ENCODE results near the gene PSMA6. TPM values are rescaled to one million over a fixed set of nuclear protein-coding genes. Genes with fewer than 3 reads are reported as not detected.

The PSMA6 gene
- total and polyA plus RNA-seq, 2 of the 13 experiments (the other 11 are each of a cell fraction or from before 2014, with no cell fraction given) = 525 to 1,109 TPM

GRCh38 chr14:35292051-35292769 lies at the start of gene PSMA6 (continued):
- peak; percentile 80 for TF ChIP-seq ZNF138 (CRISPR knock-in tag; IDR thresholded peaks at IDR 0.05; ENCODE audit: low read depth)
- peak; percentile 94; the same call in 1 of the 2 replicates for TF ChIP-seq WIZ (CRISPR knock-in tag; IDR thresholded peaks at IDR 0.05)
- peak; percentile 90 for TF ChIP-seq AGO1 (IDR thresholded peaks at IDR 0.05; ENCODE audit: low read depth, low read length, poor library complexity, severe bottlenecking)
- TF ChIP-seq ZNF512 (CRISPR knock-in tag; IDR thresholded peaks at IDR 0.05) = no peak
- peak; percentile 100 for TF ChIP-seq YEATS2 (CRISPR knock-in tag; IDR thresholded peaks at IDR 0.05; ENCODE audit: borderline replicate concordance)
- TF ChIP-seq DPF2 (CRISPR knock-in tag; IDR thresholded peaks at IDR 0.05; ENCODE audit: borderline replicate concordance, low read depth) = peak; percentile 29; the same call in 1 of the 2 replicates
- TF ChIP-seq MEIS1 (CRISPR knock-in tag; IDR thresholded peaks at IDR 0.05; ENCODE audit: borderline replicate concordance) = peak; percentile 97
- peak; percentile 99 for TF ChIP-seq ZNF225 (CRISPR knock-in tag; IDR thresholded peaks at IDR 0.05)
- TF ChIP-seq ZNF841 (CRISPR knock-in tag; IDR thresholded peaks at IDR 0.05; ENCODE audit: borderline replicate concordance) = no peak
- TF ChIP-seq ZNF710 (CRISPR knock-in tag; IDR thresholded peaks at IDR 0.05; ENCODE audit: borderline replicate concordance) = peak; percentile 75
- peak; percentile 42; the same call in 1 of the 2 replicates for TF ChIP-seq ZKSCAN1 (IDR thresholded peaks at IDR 0.05; ENCODE audit: low read length)
- no peak; the same call in none of the 2 replicates for TF ChIP-seq STAG1 (CRISPR knock-in tag; IDR thresholded peaks at IDR 0.05)
- peak; percentile 99 for TF ChIP-seq POLR2G (IDR thresholded peaks at IDR 0.05; ENCODE audit: low read depth, low read length)
- peak; percentile 92 for TF ChIP-seq ZFP1 (CRISPR knock-in tag; IDR thresholded peaks at IDR 0.05)
- peak; percentile 92 for TF ChIP-seq ZNF761 (CRISPR knock-in tag; conservative IDR thresholded peaks at IDR 0.05)
- peak; percentile 31; the same call in 1 of the 2 replicates for TF ChIP-seq HNF4G (IDR thresholded peaks at IDR 0.05; ENCODE audit: borderline replicate concordance, low read depth, low read length)
- TF ChIP-seq HNF4G (CRISPR knock-in tag; IDR thresholded peaks at IDR 0.05; ENCODE audit: borderline replicate concordance, low read depth) = peak; percentile 79
- no peak for TF ChIP-seq ZMAT5 (CRISPR knock-in tag; IDR thresholded peaks at IDR 0.05; ENCODE audit: borderline replicate concordance, low read depth)
- TF ChIP-seq ZNF224 (CRISPR knock-in tag; IDR thresholded peaks at IDR 0.05) = peak; percentile 98
- no peak; the same call in 1 of the 2 replicates for TF ChIP-seq ZSCAN12 (CRISPR knock-in tag; IDR thresholded peaks at IDR 0.05)
- peak; percentile 85 for TF ChIP-seq NR3C1 (CRISPR knock-in tag; IDR thresholded peaks at IDR 0.05)
- peak; percentile 9 to 62; a peak in 3 of 4 replicates for TF ChIP-seq MAFK (conservative IDR thresholded peaks at IDR 0.05 in 1 of 2, IDR thresholded peaks at IDR 0.05 in 1 of 2; ENCODE audit: low read length in 2 of 2)
- TF ChIP-seq MLXIP (CRISPR knock-in tag; IDR thresholded peaks at IDR 0.05; ENCODE audit: borderline replicate concordance) = peak; percentile 63
